ENCODE results near the gene ACTR1B.
"Not testable (repeated sequence)": the region's sequence is repeated elsewhere in the genome, so short reads cannot be mapped to it uniquely, and the experiment has no call there.

- TF ChIP-seq CTCF (IDR thresholded peaks at IDR 0.05; ENCODE audit: insufficient read depth, low read length, poor library complexity, severe bottlenecking); EZH2phosphoT487 (conservative IDR thresholded peaks at IDR 0.05; ENCODE audit: low read length): not testable (repeated sequence)
Measured at GRCh38 chr2:97608745-97609144, 55.1 kb downstream of the ACTR1B start.

All from SU-DHL-6 (cell line).